ENCODE results near the gene TCF20.

- TF ChIP-seq GATA2 (CRISPR knock-in tag; IDR thresholded peaks at IDR 0.05), result no peak
- no peak for TF ChIP-seq FOXM1 (IDR thresholded peaks at IDR 0.05; ENCODE audit: low read depth)
- TF ChIP-seq TAF1 (IDR thresholded peaks at IDR 0.05; ENCODE audit: borderline replicate concordance, low read depth, low read length), result no peak
- TF ChIP-seq RAD21 (IDR thresholded peaks at IDR 0.05; ENCODE audit: low read length), result no peak
- TF ChIP-seq, protein P1, sequence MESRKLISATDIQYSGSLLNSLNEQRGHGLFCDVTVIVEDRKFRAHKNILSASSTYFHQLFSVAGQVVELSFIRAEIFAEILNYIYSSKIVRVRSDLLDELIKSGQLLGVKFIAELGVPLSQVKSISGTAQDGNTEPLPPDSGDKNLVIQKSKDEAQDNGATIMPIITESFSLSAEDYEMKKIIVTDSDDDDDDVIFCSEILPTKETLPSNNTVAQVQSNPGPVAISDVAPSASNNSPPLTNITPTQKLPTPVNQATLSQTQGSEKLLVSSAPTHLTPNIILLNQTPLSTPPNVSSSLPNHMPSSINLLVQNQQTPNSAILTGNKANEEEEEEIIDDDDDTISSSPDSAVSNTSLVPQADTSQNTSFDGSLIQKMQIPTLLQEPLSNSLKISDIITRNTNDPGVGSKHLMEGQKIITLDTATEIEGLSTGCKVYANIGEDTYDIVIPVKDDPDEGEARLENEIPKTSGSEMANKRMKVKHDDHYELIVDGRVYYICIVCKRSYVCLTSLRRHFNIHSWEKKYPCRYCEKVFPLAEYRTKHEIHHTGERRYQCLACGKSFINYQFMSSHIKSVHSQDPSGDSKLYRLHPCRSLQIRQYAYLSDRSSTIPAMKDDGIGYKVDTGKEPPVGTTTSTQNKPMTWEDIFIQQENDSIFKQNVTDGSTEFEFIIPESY (IDR thresholded peaks at IDR 0.05; ENCODE audit: borderline replicate concordance, low read depth), result no peak
- no peak for TF ChIP-seq NFIC (IDR thresholded peaks at IDR 0.05; ENCODE audit: borderline replicate concordance)
- TF ChIP-seq, protein P2, sequence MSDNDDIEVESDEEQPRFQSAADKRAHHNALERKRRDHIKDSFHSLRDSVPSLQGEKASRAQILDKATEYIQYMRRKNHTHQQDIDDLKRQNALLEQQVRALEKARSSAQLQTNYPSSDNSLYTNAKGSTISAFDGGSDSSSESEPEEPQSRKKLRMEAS (IDR thresholded peaks at IDR 0.05; ENCODE audit: low read depth), result no peak
Observed at GRCh38 chr22:42227435-42227834, 43.0 kb downstream of the TCF20 start.

All from SK-N-SH (cell line).